H1 (cell line): ENCODE measurements around the gene PRR19. TPM values are rescaled to one million over a fixed set of nuclear protein-coding genes. Genes with fewer than 3 reads are reported as not detected.

Experiments
- CTCF ChIA-PET: fragments of 300-600 bp; sonication (Branson Sonifier 250); formaldehyde crosslinking; loops from one replicate; lab custom pipeline; 2021; ENCODE audit not compliant: partially characterized antibody; lab: Charles Lee
- POLR2A ChIA-PET: fragments of 300-600 bp; sonication (Branson Sonifier 250); formaldehyde crosslinking; loops from one replicate; lab custom pipeline; 2021; ENCODE audit warnings: inconsistent platforms; ENCODE audit not compliant: partially characterized antibody; lab: Charles Lee
- DNase-seq, 2 experiments: peaks; one replicate each; pipeline versions ENCODE4 v3.0.0 to v3.0.0-alpha.2; 2010 to 2022; ENCODE audit warnings: low spot score in 2 of 2, low read depth in 1 of 2, mixed read lengths in 1 of 2
- FAIRE-seq: peaks from 2 replicates; lab custom pipeline; 2011; peaks lifted over from hg19 to GRCh38; lab: Jason Lieb, UNC
- H2AFZ ChIP-seq: 2 replicates; pipeline ENCODE4 v1.8.1; 2012; ENCODE audit warnings: low read length, inconsistent platforms
- H2AK5ac ChIP-seq: 2 replicates; pipeline ENCODE4 v1.6.1; 2013; ENCODE audit warnings: low read depth, low read length
- H2BK120ac ChIP-seq: replicated peaks from 2 replicates; pipeline ENCODE3; 2013; ENCODE audit warnings: low read depth, low read length, inconsistent platforms
- H2BK12ac ChIP-seq: 2 replicates; pipeline ENCODE4 v1.6.1; 2013; ENCODE audit warnings: low read depth, low read length
- H2BK15ac ChIP-seq: 2 replicates; pipeline ENCODE4 v1.6.1; 2013; ENCODE audit warnings: low read length
- H2BK20ac ChIP-seq: 2 replicates; pipeline ENCODE4 v1.6.1; 2013; ENCODE audit warnings: low read length
- H2BK5ac ChIP-seq: 2 replicates; pipeline ENCODE4 v1.6.1; 2013; ENCODE audit warnings: low read depth, low read length
- H3K14ac ChIP-seq: 2 replicates; pipeline ENCODE4 v1.6.1; 2013; ENCODE audit warnings: inconsistent platforms; ENCODE audit not compliant: insufficient read length
- H3K18ac ChIP-seq: 2 replicates; pipeline ENCODE4 v1.6.1; 2013; ENCODE audit warnings: low read length; ENCODE audit errors: extremely low read depth
- H3K23ac ChIP-seq: 2 replicates; pipeline ENCODE4 v1.6.1; 2013; ENCODE audit warnings: inconsistent platforms; ENCODE audit not compliant: insufficient read length
- H3K23me2 ChIP-seq: 2 replicates; pipeline ENCODE4 v1.6.1; 2013; ENCODE audit warnings: low read depth, low read length
- H3K27ac ChIP-seq: 2 replicates; pipeline ENCODE4 v1.6.1; 2011; ENCODE audit warnings: low read depth, low read length, inconsistent platforms
- H3K27me3 ChIP-seq, 4 experiments: replicated peaks in 1 of 4; 1 replicate in 1 of 4; 2 replicates in 3 of 4; pipeline versions ENCODE4 v1.6.1 to v1.8.1; 2011 to 2013; ENCODE audit warnings: low read length in 3 of 4, mild to moderate bottlenecking in 3 of 4, inconsistent platforms in 2 of 4, mixed read lengths in 2 of 4, moderate library complexity in 1 of 4; ENCODE audit not compliant: control insufficient read depth in 3 of 4, insufficient read depth in 3 of 4; ENCODE audit errors: extremely low read depth in 1 of 4
- H3K36me3 ChIP-seq, 4 experiments: 2 replicates each; pipeline versions ENCODE4 v1.6.1 to v1.8.1; 2011 to 2013; ENCODE audit warnings: mild to moderate bottlenecking in 4 of 4, low read length in 3 of 4, moderate library complexity in 2 of 4, control low read depth in 1 of 4, inconsistent platforms in 1 of 4; ENCODE audit not compliant: insufficient read depth in 4 of 4, control insufficient read depth in 2 of 4
- H3K4ac ChIP-seq: replicated peaks from 2 replicates; pipeline ENCODE3; 2013; ENCODE audit warnings: low read length, low read depth, mixed read lengths, inconsistent platforms; ENCODE audit not compliant: insufficient read length
- H3K4me1 ChIP-seq, 4 experiments: replicated peaks in 1 of 4; 1 replicate in 1 of 4; 2 replicates in 3 of 4; pipeline versions ENCODE4 v1.6.1 to v1.8.1; 2011 to 2013; ENCODE audit warnings: low read length in 3 of 4, inconsistent platforms in 2 of 4, mixed read lengths in 1 of 4; ENCODE audit not compliant: insufficient read depth in 4 of 4, control insufficient read depth in 3 of 4
- H3K4me2 ChIP-seq, 2 experiments: 2 replicates each; pipeline versions ENCODE4 v1.6.1 to v1.8.1; 2011 to 2013; ENCODE audit warnings: low read depth in 2 of 2, low read length in 2 of 2, control low read depth in 1 of 2, inconsistent platforms in 1 of 2, mild to moderate bottlenecking in 1 of 2; ENCODE audit not compliant: insufficient read depth in 1 of 2
- H3K4me3 ChIP-seq, 4 experiments: fragments of 200-600, 300-600 bp in 1 of 4; sonication (generic), shearing (Covaris generic), sonication (Bioruptor Twin) in 1 of 4; 2 replicates each; pipeline versions ENCODE4 v1.5.1 to v1.8.1; 2011 to 2016; ENCODE audit warnings: low read length in 4 of 4, low read depth in 3 of 4, control low read depth in 2 of 4, inconsistent platforms in 2 of 4, mild to moderate bottlenecking in 2 of 4, mixed read lengths in 1 of 4, moderate library complexity in 1 of 4; ENCODE audit not compliant: insufficient read depth in 2 of 4; ENCODE audit errors: extremely low read depth in 1 of 4
- H3K56ac ChIP-seq: replicated peaks from 2 replicates; pipeline ENCODE3; 2013; ENCODE audit warnings: low read depth, mild to moderate bottlenecking, mixed read lengths, low read length, inconsistent platforms; ENCODE audit not compliant: insufficient read length
- H3K79me1 ChIP-seq: 2 replicates; pipeline ENCODE4 v1.6.1; 2013; ENCODE audit warnings: low read depth, low read length, control low read depth
- H3K79me2 ChIP-seq, 2 experiments: 2 replicates each; pipeline versions ENCODE4 v1.6.1 to v1.8.1; 2012 to 2013; ENCODE audit warnings: low read length in 2 of 2, mild to moderate bottlenecking in 2 of 2, inconsistent platforms in 1 of 2; ENCODE audit not compliant: insufficient read depth in 2 of 2, control insufficient read depth in 1 of 2
- H3K9ac ChIP-seq, 4 experiments: replicated peaks in 1 of 4; 1 replicate in 1 of 4; 2 replicates in 3 of 4; pipeline versions ENCODE4 v1.6.1 to v1.8.1; 2011 to 2013; ENCODE audit warnings: low read depth in 3 of 4, low read length in 3 of 4, control low read depth in 2 of 4, mild to moderate bottlenecking in 2 of 4, moderate library complexity in 2 of 4, inconsistent platforms in 1 of 4; ENCODE audit errors: extremely low read depth in 1 of 4
- H3K9me3 ChIP-seq, 2 experiments: 2 replicates each; pipeline versions ENCODE4 v1.6.1 to v1.8.1; 2012 to 2013; ENCODE audit warnings: mild to moderate bottlenecking in 2 of 2, moderate library complexity in 2 of 2, control low read depth in 1 of 2, inconsistent platforms in 1 of 2, low read depth in 1 of 2, low read length in 1 of 2, mixed read lengths in 1 of 2; ENCODE audit not compliant: insufficient read depth in 2 of 2
- H4K20me1 ChIP-seq, 2 experiments: replicated peaks in 1 of 2; 2 replicates each; pipeline versions ENCODE3 to v1.8.1; 2011 to 2013; ENCODE audit warnings: inconsistent platforms in 2 of 2, low read length in 2 of 2, mild to moderate bottlenecking in 1 of 2; ENCODE audit not compliant: insufficient read depth in 2 of 2, control insufficient read depth in 1 of 2
- H4K5ac ChIP-seq: 2 replicates; pipeline ENCODE4 v1.6.1; 2013; ENCODE audit warnings: low read length, low read depth, mixed read lengths, inconsistent platforms; ENCODE audit not compliant: insufficient read length
- H4K8ac ChIP-seq: 2 replicates; pipeline ENCODE4 v1.8.0; 2013; ENCODE audit warnings: mild to moderate bottlenecking, moderate library complexity, low read length, inconsistent platforms; ENCODE audit not compliant: insufficient read depth; ENCODE audit errors: extremely low read depth
- H4K91ac ChIP-seq: replicated peaks from 2 replicates; pipeline ENCODE3; 2013; ENCODE audit warnings: low read length, mixed read lengths, inconsistent platforms; ENCODE audit not compliant: insufficient read length
- BCL11A ChIP-seq, 2 experiments: IDR thresholded peaks; one replicate each; pipeline ENCODE4 v1.6.1; 2011; ENCODE audit warnings: low read depth in 2 of 2, low read length in 2 of 2, mild to moderate bottlenecking in 2 of 2
- CREB1 ChIP-seq: IDR thresholded peaks from 2 replicates; pipeline ENCODE4 v1.6.1; 2012; ENCODE audit warnings: inconsistent platforms
- HDAC6 ChIP-seq: IDR thresholded peaks from one replicate; pipeline ENCODE4 v1.7.1; 2012; ENCODE audit warnings: low read depth, mild to moderate bottlenecking, inconsistent platforms, low read length, moderate library complexity
- POLR2AphosphoS5 ChIP-seq: IDR thresholded peaks from 2 replicates; pipeline ENCODE4 v1.6.1; 2011; ENCODE audit warnings: low read depth, low read length
- RXRA ChIP-seq: IDR thresholded peaks from 2 replicates; pipeline ENCODE4 v1.6.1; 2011; ENCODE audit warnings: low read depth, mild to moderate bottlenecking, low read length, moderate library complexity; ENCODE audit not compliant: insufficient read depth
- TAF7 ChIP-seq: optimal IDR thresholded peaks from 2 replicates; pipeline ENCODE3; 2011; ENCODE audit warnings: low read depth, mild to moderate bottlenecking, inconsistent platforms, low read length, moderate library complexity, borderline replicate concordance
- YY1 ChIP-seq: IDR thresholded peaks from 2 replicates; pipeline ENCODE4 v1.6.1; 2011; ENCODE audit warnings: low read depth, mild to moderate bottlenecking, low read length
- WGBS, 2 experiments: shearing (Covaris generic) in 1 of 2; methylation state at CpG; one replicate each; pipeline versions ENCODE4 v1.1.6 to v1.1.7; 2013 to 2015; ENCODE audit warnings: low lambda C conversion rate in 2 of 2, mixed read lengths in 2 of 2, inconsistent platforms in 1 of 2, low coverage in 1 of 2, missing lambda C conversion rate in 1 of 2; ENCODE audit not compliant: insufficient replicate concordance in 2 of 2, insufficient coverage in 1 of 2, insufficient read length in 1 of 2; ENCODE audit errors: extremely low coverage in 1 of 2, missing lambda C conversion rate in 1 of 2; 5-methylcytosine and 5-hydroxymethylcytosine counted together
- polyA plus RNA-seq, 7 experiments: library from polyadenylated mRNA; depleted of rRNA in 3 of 7; stranded (reverse) in 5 of 7; unstranded in 2 of 7; fragments of >200 nt in 5 of 7; fragments of 200-250 nt in 2 of 7; gene quantifications; 1 replicate in 5 of 7; 2 replicates in 1 of 7; 4 replicates in 1 of 7; pipeline versions ENCODE4 v1.2.1 to v1.2.3, GENCODE V29; 2011 to 2013; ENCODE audit warnings: missing spikeins in 2 of 7, mixed read lengths in 2 of 7
- total RNA-seq: library from RNA; stranded (reverse); fragmentation: NEBNext Ultra II Directional; extraction: Animal tissue kit (Norgen Biotek cat#: 25700); gene quantifications from 2 replicates; pipeline ENCODE4 v1.2.1, GENCODE V29; 2021
- TF ChIP-seq, protein P1 (sequence below), 3 experiments: IDR thresholded peaks; 1 replicate in 2 of 3; 2 replicates in 1 of 3; pipeline versions ENCODE4 v1.5.1 to v1.6.1; 2011; ENCODE audit warnings: low read length in 3 of 3, mild to moderate bottlenecking in 3 of 3, inconsistent platforms in 2 of 3, low read depth in 1 of 3, moderate library complexity in 1 of 3; ENCODE audit not compliant: insufficient read depth in 1 of 3; ENCODE audit errors: control extremely low read depth in 1 of 3

Gene PRR19
- total and polyA plus RNA-seq, 2 of the 8 experiments (the other 6 are each of a cell fraction or from before 2014, with no cell fraction given) = 7.2 to 7.5 TPM

- H3K56ac ChIP-seq = no peak overlapping the region
- H3K79me1 ChIP-seq = 0 out of 2 replicates have a peak, but pooled peaks cover 2% of the 10 kb centered on the region
- ChIA-PET POLR2A (interaction anchor here (0.5 to 4.1 kb wide), 11 partner anchors 9 to 213 kb away, joined by 3 to 20 read pairs (median 4); no protein-coding TSS in a partner anchor), CTCF (interaction anchor here (0.7 to 10.6 kb wide), 20 partner anchors 8 to 432 kb away, joined by 3 to 155 read pairs (median 6); partner anchors contain the start of genes GSK3A and ZNF526)
- no peak overlapping the region for H3K4ac ChIP-seq
- H3K18ac ChIP-seq = no peak overlapping the region
- H2BK120ac ChIP-seq = no peak overlapping the region
- no peaks in the 10 kb centered on the region for H3K27me3 ChIP-seq
- no peak overlapping the region for H3K4me2 ChIP-seq
- H2BK12ac ChIP-seq = no peak overlapping the region; the same call in 1 of the 2 replicates
- H3K4me3 ChIP-seq = no peak overlapping the region
- H2AFZ ChIP-seq = no peak overlapping the region
- H2BK5ac ChIP-seq = 0 out of 2 replicates have a peak overlapping the region, but pooled peaks have one; percentile 6
- no peak overlapping the region for H4K91ac ChIP-seq
- H4K8ac ChIP-seq = peak overlapping the region; percentile 48; the same call in 1 of the 2 replicates
- H3K27ac ChIP-seq = no peak overlapping the region
- H2AK5ac ChIP-seq = no peak overlapping the region
- H3K23ac ChIP-seq = no peak overlapping the region
- no peak overlapping the region for H2BK20ac ChIP-seq
- no peaks in the 10 kb centered on the region for H3K23me2 ChIP-seq
- TF ChIP-seq POLR2AphosphoS5 (no peak), CREB1 (no peak), HDAC6 (no peak), TAF7 (no peak), YY1 (0 out of 2 replicates have a peak, but pooled peaks have one; percentile 24), BCL11A (IDR thresholded peaks at IDR 0.05; ENCODE audit: low read depth in 2 of 2, low read length in 2 of 2) (no peak), RXRA (no peak)
- TF ChIP-seq, protein P1, sequence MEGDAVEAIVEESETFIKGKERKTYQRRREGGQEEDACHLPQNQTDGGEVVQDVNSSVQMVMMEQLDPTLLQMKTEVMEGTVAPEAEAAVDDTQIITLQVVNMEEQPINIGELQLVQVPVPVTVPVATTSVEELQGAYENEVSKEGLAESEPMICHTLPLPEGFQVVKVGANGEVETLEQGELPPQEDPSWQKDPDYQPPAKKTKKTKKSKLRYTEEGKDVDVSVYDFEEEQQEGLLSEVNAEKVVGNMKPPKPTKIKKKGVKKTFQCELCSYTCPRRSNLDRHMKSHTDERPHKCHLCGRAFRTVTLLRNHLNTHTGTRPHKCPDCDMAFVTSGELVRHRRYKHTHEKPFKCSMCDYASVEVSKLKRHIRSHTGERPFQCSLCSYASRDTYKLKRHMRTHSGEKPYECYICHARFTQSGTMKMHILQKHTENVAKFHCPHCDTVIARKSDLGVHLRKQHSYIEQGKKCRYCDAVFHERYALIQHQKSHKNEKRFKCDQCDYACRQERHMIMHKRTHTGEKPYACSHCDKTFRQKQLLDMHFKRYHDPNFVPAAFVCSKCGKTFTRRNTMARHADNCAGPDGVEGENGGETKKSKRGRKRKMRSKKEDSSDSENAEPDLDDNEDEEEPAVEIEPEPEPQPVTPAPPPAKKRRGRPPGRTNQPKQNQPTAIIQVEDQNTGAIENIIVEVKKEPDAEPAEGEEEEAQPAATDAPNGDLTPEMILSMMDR (IDR thresholded peaks at IDR 0.05; ENCODE audit: control extremely low read depth in 1 of 3, insufficient read depth in 1 of 3, low read depth in 1 of 3, low read length in 3 of 3) = peak; percentile 26 to 34 (median 30)
- no peak overlapping the region for H3K14ac ChIP-seq
- peaks cover 0 to 44% (median 27%) of the 10 kb centered on the region in 4 experiments; a peak in 6 of 8 replicates for H3K36me3 ChIP-seq
- no peaks in the 10 kb centered on the region for H3K79me2 ChIP-seq
- H3K4me1 ChIP-seq = peaks cover 0 to 2% (median under 1%) of the 10 kb centered on the region in 4 experiments; a peak in 4 of 7 replicates
- no peak overlapping the region for H4K5ac ChIP-seq
- WGBS, 2 experiments = 85% methylated on average over 5 of the region's 5 CpGs; no CpG with 5 or more reads in 1 of the 2 experiments
- FAIRE-seq = no peak
- H2BK15ac ChIP-seq = no peak overlapping the region; the same call in 1 of the 2 replicates
- peaks cover 0 to 9% of the 10 kb centered on the region in 2 experiments for H4K20me1 ChIP-seq
- no peaks in the 10 kb centered on the region for H3K9me3 ChIP-seq
- peak in 1 of 2 experiments; percentile 52 for DNase-seq
- no peak overlapping the region for H3K9ac ChIP-seq
Observed at GRCh38 chr19:42295342-42295741, 6.6 kb upstream of the PRR19 start.
